A204.1 (cell line): ENCODE measurements around the gene MRPL55.

ENCODE experiments used
- FAIRE-seq: peaks from 2 replicates; lab custom pipeline; 2012; peaks lifted over from hg19 to GRCh38; lab: Jason Lieb, UNC

MRPL55 gene

DNA sequence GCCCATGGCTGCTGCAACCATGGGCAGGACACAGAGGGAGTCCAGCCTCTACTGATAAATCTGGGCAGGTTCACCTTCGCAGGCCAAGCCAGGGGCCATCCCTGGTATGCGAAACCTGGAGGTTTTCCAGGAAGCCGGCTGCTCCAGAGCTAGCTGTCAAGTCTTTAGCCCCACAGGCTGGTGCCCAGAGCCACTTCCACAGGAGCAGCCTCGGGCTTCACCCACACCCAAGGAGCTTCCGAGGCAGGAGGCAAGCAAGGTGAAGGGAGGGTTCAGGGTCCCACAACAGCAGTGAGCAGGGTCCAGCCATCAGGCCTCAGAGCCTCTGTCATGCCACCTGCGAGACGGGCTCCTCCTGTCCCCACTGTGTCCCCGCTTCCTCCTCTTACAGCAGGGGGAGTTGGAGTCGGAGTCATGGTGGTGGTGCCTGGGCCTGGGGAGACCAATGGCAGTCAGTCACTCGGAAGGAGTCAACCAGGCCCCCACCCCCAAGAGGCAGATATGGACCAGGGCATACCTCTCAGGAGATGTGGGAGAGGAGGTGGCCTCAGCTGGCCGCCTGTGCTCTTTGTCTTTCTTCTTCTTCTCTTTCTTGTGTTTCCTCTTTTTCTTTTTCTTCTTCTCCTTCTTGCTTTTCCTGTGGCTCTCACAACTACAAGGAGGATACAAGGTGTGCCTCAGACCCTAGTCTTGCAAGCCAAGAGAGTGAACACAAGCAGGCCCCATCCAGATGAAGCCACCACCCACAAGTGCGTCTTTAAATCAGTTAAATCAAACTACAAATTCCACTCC lies 8.1 kb downstream of the MRPL55 start:
- FAIRE-seq = no peak

DNA sequence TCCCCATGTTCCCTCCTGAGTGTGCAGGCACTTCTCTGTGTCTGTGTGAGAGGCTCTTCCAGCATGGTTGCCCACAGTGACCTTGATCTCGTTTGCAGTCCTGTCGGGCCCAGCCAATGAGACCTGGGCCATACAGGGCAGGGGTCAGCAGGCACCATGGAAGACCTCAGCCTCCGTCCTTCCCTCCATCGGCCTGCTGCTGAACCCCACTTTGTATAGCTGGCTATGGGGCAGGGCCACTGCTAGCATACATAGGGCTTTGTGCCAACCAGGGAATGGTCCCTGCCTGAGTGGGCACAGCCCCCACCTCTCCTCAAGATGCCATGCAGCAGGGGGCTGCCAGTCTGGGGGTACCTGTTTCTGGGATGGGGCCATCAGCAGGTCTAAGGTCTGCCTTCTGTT lies 9.8 kb downstream of the MRPL55 start:
- FAIRE-seq = no peak

DNA sequence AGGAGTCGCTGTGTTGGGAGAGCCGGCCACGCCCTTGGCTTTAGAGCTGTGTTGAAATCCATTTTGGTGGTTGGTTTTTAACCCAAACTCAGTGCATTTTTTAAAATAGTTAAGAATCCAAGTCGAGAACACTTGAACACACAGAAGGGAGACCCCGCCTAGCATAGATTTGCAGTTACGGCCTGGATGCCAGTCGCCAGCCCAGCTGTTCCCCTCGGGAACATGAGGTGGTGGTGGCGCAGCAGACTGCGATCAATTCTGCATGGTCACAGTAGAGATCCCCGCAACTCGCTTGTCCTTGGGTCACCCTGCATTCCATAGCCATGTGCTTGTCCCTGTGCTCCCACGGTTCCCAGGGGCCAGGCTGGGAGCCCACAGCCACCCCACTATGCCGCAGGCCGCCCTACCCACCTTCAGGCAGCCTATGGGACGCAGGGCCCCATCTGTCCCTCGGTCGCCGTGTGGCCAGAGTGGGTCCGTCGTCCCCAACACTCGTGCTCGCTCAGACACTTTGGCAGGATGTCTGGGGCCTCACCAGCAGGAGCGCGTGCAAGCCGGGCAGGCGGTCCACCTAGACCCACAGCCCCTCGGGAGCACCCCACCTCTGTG lies 10.7 kb downstream of the MRPL55 start:
- FAIRE-seq = no peak

DNA sequence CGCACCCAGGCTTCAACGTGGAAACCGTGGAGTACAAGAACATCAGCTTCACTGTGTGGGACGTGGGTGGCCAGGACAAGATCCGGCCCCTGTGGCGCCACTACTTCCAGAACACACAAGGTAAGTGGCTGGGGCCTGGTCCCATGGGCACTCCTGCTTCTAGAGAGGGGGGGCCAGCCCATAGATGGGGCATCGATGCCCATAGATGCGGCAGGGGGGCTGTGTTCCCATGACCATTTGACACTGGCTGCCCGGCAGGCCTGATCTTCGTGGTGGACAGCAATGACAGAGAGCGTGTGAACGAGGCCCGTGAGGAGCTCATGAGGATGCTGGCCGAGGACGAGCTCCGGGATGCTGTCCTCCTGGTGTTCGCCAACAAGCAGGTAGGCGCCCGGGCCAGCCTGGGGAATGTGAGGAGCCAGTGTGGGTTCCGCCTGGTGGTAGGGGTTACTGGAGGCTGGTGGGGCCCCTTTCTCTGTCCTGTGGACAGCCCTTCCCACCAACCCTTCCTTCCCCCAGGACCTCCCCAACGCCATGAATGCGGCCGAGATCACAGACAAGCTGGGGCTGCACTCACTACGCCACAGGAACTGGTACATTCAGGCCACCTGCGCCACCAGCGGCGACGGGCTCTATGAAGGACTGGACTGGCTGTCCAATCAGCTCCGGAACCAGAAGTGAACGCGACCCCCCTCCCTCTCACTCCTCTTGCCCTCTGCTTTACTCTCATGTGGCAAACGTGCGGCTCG lies 11.6 kb downstream of the MRPL55 start:
- no peak for FAIRE-seq

DNA sequence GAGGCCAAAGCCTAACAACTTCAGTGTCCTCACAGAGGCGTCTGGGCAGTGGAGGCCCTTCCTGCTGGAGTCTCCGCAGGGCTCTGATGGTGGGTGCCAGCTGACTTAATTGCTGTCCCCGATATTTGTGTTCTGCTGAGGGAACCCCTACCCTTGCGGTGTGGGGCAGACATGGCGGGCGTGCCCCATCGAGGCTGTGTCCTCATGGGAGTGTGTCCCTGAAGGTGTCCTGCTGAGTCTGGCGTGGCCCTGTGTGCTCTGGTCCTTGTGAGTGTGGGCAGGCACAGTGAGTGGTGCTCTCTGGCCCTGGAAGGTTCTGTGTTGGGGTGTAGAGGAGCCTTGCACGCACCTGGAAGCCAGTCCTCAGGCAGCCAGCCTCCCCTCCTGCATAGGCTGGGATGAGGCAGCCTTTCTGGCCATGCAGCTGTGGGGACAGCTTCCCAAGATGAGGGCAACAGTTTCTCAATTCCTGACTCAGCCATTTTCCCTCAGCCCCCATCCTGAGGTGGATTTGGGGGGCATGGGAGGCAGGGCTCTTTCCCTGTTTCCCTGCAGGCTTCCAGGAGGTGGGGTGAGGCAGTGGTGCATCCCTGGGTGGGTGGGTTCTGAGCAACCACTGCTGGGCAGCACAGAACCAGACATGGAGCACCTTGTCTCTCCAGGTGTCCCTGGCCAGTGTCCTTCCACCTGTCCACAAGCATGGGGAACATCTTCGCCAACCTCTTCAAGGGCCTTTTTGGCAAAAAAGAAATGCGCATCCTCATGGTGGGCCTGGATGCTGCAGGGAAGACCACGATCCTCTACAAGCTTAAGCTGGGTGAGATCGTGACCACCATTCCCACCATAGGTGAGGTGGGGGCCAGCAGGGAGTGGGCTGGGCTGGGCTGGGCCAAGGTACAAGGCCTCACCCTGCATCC lies 12.4 kb downstream of the MRPL55 start:
- no peak for FAIRE-seq

DNA sequence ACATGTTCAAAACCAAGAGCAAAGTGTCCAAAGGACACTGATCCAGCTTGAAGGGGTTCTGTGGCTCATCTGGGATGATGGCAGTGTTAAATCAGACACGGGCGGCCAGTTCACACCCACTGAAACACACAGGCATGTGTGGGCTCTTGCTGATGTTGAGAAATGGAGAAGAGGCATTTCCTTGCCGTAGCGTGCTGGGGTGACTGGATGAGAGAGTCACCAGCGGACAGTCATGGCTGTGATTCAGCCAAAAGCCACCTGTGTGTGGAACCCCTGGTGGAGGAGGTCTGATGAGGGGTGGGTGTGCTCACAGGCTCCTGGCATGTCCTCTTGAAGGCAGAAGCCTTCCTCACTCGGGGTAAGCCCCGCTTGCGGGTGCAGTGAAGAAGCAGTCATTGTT lies 13.2 kb downstream of the MRPL55 start:
- FAIRE-seq = no peak

DNA sequence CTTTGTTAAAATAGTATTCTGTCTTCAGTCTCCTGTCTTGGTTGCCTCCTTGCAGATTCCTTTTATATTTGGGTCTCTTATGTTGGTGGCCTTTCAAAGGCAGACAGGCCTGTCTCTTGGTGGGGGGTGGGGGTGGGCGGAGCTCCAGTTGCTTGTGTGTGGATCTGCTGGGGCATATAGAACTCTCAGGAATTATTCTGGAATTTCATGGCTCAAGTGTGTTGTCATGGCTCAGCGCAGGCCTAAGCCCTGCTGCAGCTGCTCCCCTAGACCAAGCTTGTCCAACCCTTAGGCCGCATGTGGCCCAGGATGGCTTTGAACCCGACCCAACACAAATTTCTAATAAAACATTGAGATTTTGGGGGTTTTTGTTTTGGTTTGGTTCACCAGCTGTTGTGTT lies 13.9 kb downstream of the MRPL55 start:
- no peak for FAIRE-seq

DNA sequence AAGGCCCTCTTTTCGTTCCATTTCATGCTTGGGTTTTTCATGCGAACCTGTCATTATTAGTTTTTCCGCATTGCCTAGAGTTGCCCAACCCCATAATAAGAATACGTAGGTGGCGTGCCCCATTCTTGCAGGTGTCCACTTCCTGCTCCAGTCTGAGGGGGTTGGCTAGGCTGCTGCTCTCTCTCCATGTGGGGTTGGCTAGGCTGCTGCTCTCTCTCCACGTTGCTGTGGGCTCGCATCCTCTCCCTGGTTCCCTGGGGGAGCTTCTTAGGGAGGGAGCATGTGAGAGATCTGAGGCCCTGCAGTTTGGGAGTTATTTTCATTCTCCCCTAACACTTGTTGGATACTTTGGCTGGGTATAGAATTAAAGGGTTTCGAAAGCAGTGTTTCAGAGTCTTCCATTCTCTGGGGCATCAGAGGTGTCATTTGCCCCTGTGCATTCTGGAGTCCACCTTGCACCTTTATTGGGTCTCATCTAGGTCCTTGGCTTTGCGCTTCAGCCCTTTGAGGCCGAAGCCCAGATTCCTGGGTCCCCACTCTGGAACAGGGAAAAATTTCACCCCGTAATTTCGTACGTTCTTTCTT lies 14.6 kb downstream of the MRPL55 start:
- no peak for FAIRE-seq

DNA sequence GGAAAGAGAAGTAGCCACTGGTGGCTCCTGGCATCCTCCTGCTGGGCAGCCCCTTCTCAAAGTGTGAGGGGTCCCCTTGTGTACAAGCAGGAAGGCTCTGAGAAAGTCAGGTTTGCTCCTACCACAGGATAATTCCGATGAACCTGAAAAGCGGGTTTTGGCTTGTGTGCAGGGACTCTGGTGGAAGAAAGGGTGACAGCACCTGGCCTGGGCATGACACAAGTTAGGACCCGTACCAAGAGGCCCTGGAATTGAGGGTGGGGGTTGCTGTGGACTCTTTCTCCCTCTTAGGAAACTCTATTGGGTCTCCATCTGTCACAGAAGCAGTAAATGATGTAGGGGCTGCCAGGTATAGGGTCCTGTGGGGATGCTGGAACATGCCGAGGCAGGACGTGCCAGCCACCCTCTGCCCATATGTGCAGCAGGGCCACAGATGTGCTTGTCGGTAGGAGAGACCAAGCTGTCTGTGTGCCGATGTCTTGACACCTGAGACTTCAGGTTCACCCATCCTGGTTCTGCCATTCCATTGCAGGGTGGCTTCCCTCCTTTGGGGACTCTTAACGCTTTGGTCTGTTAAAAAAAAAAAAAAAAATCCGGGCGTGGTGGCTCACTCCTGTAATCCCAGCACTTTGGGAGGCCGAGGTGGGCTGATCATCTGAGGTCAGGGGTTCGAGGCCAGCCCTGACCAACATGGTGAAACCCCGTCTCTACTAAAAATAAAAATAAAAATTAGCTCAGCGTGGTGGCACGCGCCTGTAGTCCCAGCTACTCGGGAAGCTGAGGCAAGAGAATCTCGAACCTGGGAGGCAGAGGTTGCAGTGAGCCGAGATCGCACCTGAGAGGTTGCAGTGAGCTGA lies 15.8 kb downstream of the MRPL55 start:
- no peak for FAIRE-seq

DNA sequence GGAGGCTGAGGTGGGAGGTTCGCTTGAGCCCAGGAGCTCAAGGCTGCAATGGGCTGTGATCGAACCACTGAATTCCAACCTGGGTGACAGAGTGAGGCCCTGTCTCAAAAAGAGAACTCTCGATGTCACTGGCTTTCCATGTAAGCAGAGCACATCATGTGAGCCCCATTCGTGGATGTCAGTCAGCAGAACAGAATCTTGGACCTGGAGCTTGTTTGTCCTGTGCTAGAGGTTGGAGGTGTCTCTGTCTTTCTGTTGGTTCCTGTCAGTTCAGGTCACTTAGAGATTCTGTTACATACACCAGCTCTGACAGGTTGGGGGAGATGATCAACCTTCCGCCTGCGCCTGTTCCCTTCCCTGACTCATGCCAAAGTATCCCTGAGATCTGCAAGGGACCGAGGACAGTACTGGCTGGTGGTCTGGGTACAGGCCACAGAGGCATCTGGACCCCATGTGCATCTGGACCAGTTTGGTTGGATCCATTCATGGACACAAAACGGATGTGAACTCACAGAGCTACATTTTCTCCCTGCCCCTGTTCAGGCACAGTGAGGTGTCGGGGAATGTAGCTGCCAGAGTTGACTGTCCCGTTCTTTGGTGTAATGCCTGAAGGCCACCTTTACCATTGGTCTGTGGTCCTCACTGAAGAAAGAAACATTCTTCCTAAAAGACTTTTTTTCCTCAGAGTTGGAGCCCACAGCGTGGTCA lies 16.6 kb downstream of the MRPL55 start:
- no peak for FAIRE-seq

DNA sequence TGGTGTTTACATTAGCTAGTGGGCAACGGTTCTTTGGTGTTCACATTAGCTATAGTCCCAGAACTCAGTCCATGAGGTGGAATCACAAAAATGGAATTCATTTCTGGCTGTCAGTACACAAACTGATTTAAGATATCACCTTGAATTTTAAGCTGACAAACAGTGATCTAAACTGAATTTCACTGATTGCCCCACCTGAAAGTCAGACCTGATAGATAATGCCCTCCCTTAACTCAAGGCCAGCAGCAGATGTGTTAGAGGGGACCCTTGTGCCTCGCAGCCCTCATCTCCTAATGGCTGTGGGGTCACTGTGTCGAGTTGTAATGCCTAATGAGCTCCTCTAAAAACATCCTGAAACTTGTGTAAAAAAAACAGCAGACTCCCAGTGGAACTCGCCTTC lies 18.0 kb downstream of the MRPL55 start:
- no peak for FAIRE-seq

DNA sequence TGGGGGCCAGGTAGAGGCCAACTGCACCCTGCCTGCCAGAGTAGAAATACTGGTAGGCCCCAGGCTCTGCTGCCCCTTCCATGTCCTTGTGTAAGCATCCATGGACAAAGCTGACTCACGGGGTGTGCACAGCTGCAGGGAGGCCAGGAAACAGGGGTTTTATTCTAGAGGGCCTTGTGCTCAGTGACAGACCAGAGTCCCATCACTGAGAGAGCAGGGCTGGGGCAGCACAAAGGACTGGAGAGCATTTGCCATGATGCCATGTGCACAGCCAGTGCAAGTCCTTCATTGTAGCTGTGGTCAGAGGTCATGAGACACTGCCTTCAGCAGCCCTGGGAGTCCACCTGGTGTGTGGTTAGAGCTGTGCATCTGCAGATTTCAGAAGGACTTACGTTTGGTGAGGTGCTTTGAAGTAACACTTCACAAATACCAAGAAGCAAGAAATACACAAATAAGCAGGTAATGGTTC lies 18.5 kb downstream of the MRPL55 start:
- no peak for FAIRE-seq

DNA sequence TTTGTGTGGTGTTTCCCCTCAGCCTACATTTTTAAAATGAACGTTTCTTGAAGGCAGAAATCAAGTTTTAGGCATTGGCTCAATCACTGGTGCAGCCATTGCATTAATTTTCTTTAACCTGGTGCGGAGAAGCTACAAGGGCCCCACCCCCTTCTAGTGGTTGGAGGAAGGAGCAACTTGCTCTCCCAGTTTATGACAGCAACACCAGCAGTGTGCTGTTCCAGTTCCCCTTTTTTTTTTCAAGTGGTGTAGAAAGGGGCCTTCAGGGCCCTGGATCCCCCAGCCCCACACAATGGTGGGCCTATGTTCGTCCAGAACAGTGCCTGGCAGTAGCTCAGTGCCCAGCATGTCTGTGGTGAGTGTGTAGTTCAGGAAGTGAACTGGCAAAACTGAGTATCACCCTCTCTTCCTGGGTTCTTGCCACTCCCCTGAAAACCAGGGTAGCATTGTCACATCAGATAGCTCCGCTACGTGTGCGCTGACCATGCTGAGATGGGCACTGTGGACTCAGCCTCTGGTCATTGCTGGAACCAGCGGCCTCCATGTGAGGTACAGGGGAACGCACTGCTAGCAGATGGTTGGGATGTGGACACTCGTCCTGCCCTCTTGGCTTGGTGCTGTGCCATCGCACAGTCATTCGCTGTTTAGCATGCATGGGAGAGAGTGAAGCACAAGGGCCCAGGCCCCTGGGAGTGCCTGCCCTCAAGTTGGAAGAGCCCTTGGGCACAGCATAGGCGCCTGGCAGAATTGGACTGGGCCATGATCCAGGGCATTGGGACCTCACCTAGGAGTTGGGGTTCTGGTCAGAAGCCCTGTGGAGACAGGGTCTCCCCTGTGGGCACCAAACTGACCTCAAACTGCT lies 19.3 kb downstream of the MRPL55 start:
- FAIRE-seq = no peak

DNA sequence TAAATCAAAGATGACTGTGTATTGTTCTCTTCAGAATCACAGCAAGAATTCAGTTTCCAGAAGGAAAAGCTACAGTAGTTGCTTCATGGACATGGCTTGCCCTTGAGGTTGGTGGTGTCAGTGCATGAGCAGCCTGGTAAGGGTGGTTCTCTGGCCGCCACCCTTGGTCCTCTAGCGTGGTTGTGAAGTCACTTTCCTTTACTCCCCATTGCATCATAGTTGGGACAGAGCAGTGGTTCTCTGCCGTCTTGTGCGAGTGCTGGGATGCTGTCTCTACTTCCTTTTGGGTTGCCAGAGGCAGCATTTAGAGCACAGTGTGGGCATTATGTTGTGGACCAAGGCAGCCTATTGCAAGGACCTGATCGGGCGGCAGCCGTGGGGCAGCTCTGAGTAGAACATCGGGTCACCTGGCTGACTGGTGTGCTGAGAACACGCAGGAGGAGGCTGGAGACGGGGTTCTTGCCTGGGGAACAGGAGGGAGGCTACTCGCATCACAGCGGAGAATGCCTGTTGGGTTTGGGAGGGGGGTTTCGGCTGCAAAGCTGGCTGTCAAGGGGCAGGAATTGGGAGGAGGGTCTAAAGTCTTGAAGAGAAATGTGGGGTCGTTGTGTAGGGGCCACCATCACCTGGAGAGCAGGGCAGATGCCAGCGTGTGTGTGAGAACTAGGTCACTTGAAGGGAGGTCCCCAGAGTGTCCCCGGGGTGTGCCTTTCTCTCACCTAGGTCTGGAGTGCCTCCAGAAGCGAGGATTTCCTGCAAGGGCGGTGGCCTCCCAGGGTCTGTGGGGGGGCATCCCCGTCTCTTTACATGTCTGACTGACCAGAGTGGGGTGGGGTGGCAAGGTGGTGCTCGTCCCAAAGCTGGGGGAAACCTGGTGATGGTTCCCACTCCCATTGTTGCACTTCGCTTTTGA lies 20.3 kb downstream of the MRPL55 start:
- FAIRE-seq = no peak

DNA sequence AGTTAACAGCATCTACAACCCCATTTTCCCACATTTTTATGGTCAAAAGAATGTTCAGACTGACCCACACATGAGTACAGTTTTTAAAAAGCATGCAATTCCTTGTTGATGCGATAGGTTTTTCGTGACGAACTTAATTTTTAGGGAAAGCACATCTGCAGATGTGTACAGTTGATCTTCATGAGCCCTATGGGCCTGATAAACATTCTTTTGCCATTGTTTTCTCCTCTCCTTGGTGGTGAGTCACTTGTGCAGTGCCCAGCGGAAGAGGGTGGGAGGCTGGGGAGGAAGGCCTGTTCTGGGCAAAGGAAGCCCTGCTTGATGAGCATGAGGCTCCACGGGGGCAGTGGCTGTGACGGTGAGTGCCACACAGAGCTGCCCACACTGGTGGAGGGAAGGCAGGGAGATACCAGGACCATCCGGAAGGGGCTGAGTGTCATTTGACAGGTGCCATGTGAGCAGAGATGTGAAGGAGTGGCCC lies 21.3 kb downstream of the MRPL55 start:
- no peak for FAIRE-seq

DNA sequence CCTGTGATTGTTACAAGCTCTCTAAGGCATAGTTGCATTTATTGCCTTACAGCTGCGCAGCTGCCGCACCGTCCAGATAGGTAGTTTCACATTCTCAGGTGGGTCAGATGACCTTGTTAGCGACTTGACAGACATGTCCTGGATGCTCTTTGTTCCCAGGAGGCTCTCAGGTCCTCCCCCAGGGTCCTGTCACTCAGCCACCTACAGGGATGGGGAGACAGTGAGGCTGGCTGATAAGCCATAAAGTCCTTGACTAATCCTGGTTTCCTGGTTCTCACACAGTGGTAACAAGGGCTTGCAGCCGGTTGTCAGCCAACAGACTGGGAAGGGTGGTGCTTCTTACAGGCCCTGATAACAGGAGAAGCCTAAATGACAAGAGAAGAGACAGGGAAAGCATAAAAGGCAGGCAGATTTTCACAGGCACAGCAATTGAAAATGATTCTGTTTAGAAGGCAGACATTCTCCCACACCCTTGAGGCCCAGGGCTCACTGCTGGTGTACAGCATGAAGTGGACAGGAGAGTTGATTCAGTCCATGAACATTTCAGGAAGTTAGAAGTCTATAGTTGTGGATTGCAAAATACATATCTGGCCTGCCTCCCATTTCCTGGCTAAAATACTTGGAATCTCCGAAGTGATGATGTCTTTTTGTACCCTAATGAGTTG lies 23.7 kb downstream of the MRPL55 start:
- FAIRE-seq = no peak

DNA sequence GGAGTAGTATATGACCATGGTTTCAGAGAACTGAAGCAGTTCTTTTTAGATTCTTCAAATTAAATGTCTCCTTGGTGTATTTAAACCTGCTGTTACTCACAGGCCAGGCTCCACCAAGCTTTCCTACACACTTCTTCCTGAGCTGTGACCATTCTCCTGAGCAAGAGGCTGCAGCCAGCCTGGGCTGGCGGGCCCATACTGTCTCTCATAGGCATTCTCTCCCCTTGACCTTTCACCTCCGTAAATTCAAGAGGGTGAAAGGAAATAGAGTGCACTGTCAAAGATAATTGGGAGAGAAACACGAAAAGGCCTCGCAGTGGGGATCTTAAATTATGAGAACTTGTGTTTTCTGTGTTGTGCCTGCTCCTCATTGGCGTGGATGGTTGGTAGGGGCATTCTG lies 24.3 kb downstream of the MRPL55 start:
- FAIRE-seq = no peak
